Caco-2 (cell line): ENCODE measurements around the gene ODAD2. TPM values are rescaled to one million over a fixed set of nuclear protein-coding genes. Genes with fewer than 3 reads are reported as not detected.
"Not testable (repeated sequence)": the region's sequence is repeated elsewhere in the genome, so short reads cannot be mapped to it uniquely, and the experiment has no call there.

ENCODE experiments used
- BruUV-seq: library from RNA; stranded (reverse); fragments of 400-500 nt; replicated peaks from 2 replicates; lab custom pipeline; 2021; lab: Mats Ljungman, UMichigan
- CTCF ChIA-PET: fragments of 300-600 bp; sonication (Branson Sonifier 250); formaldehyde crosslinking; loops from one replicate; lab custom pipeline; 2022; ENCODE audit warnings: antibody characterized with exemption; lab: Charles Lee
- POLR2A ChIA-PET: fragments of 300-600 bp; sonication (Branson Sonifier 250); formaldehyde crosslinking; loops from one replicate; lab custom pipeline; 2022; ENCODE audit warnings: antibody characterized with exemption; lab: Charles Lee
- DNase-seq, 2 experiments: peaks; one replicate each; pipeline versions ENCODE4 v3.0.0 to v3.0.0-alpha.2; 2020 to 2022
- H3K27me3 ChIP-seq: replicated peaks from 2 replicates; pipeline ENCODE4 v1.6.0; 2011; ENCODE audit warnings: low read length; ENCODE audit not compliant: control insufficient read depth, insufficient read depth
- H3K36me3 ChIP-seq: 2 replicates; pipeline ENCODE4 v1.5.1; 2011; ENCODE audit warnings: low read length; ENCODE audit not compliant: control insufficient read depth, insufficient read depth
- H3K4me1 ChIP-seq: fragments of 250-450 bp; sonication (Bioruptor Pico); 2 replicates; pipeline ENCODE4 v1.5.1; 2020; ENCODE audit warnings: mild to moderate bottlenecking
- H3K4me3 ChIP-seq: 2 replicates; pipeline ENCODE4 v1.5.1; 2011; ENCODE audit warnings: low read depth, mild to moderate bottlenecking, control low read depth, low read length
- H3K9me3 ChIP-seq: fragments of 250-450 bp; sonication (Bioruptor Pico); 2 replicates; pipeline ENCODE4 v1.5.1; 2020; ENCODE audit warnings: mild to moderate bottlenecking, moderate library complexity
- H3K27ac Mint-ChIP-seq: one replicate; pipeline ENCODE4 v1.8.0; 2022; ENCODE audit warnings: mixed read lengths; ENCODE audit not compliant: unreplicated experiment
- H3K27me3 Mint-ChIP-seq: one replicate; pipeline ENCODE4 v1.8.0; 2022; ENCODE audit warnings: mixed read lengths; ENCODE audit not compliant: insufficient read depth, unreplicated experiment
- H3K36me3 Mint-ChIP-seq: one replicate; pipeline ENCODE4 v1.8.0; 2022; ENCODE audit warnings: mild to moderate bottlenecking, mixed read lengths; ENCODE audit not compliant: insufficient read depth, unreplicated experiment
- H3K4me1 Mint-ChIP-seq: one replicate; pipeline ENCODE4 v1.8.0; 2022; ENCODE audit warnings: low read depth, mixed read lengths; ENCODE audit not compliant: unreplicated experiment
- H3K4me3 Mint-ChIP-seq: one replicate; pipeline ENCODE4 v1.8.0; 2022; ENCODE audit warnings: mild to moderate bottlenecking, moderate library complexity, mixed read lengths; ENCODE audit not compliant: unreplicated experiment
- H3K9me3 Mint-ChIP-seq: one replicate; pipeline ENCODE4 v1.8.0; 2022; ENCODE audit warnings: mixed read lengths; ENCODE audit not compliant: unreplicated experiment
- CTCF ChIP-seq, 2 experiments: fragments of 200-600 bp in 1 of 2; IDR thresholded peaks; 1 replicate in 1 of 2; 2 replicates in 1 of 2; pipeline versions ENCODE4 v1.5.1 to v1.8.0; 2011 to 2022; ENCODE audit warnings: antibody characterized with exemption in 1 of 2, control low read depth in 1 of 2, inconsistent platforms in 1 of 2, low read depth in 1 of 2, low read length in 1 of 2, mild to moderate bottlenecking in 1 of 2, moderate library complexity in 1 of 2; ENCODE audit not compliant: insufficient read depth in 1 of 2, severe bottlenecking in 1 of 2, unreplicated experiment in 1 of 2
- intact Hi-C: fragments of 100-400 bp; cut with micrococcal nuclease; formaldehyde crosslinking; loops from one replicate; pipeline ENCODE4 v1.10.0; 2022; ENCODE audit not compliant: unreplicated experiment
- total RNA-seq: library from RNA; stranded (reverse); gene quantifications from 2 replicates; pipeline ENCODE4 v1.2.3, GENCODE V29; 2022

Gene ODAD2
- total RNA-seq, 1 experiment from 2014 or later = not detected

- peaks cover 16% of the 10 kb centered on the region for H3K27me3 Mint-ChIP-seq
- no peaks in the 10 kb centered on the region for H3K36me3 ChIP-seq
- no peak overlapping the region for H3K4me3 Mint-ChIP-seq
- H3K4me1 ChIP-seq = no peaks in the 10 kb centered on the region
- no peak overlapping the region for H3K4me3 ChIP-seq
- no peaks in the 10 kb centered on the region for H3K27me3 ChIP-seq
- no peaks in the 10 kb centered on the region for H3K9me3 Mint-ChIP-seq
- H3K36me3 Mint-ChIP-seq = no peaks in the 10 kb centered on the region
- DNase-seq = no peak
- H3K4me1 Mint-ChIP-seq = no peaks in the 10 kb centered on the region
- intact Hi-C loops = no loop called here
- ChIA-PET POLR2A (no interaction called here), CTCF (interaction anchor here (0.6 kb wide), 1 partner anchor 169 kb away, joined by 3 read pairs; no protein-coding TSS in a partner anchor)
- H3K9me3 ChIP-seq = no peaks in the 10 kb centered on the region
- no peak for TF ChIP-seq CTCF (IDR thresholded peaks at IDR 0.05; ENCODE audit: insufficient read depth in 1 of 2, low read depth in 1 of 2, low read length in 1 of 2, severe bottlenecking in 1 of 2, unreplicated experiment in 1 of 2)
- H3K27ac Mint-ChIP-seq = no peak overlapping the region
- BruUV-seq = no TSS peak
Measured at GRCh38 chr10:27911539-27911938, 87.3 kb downstream of the ODAD2 start.

DNA sequence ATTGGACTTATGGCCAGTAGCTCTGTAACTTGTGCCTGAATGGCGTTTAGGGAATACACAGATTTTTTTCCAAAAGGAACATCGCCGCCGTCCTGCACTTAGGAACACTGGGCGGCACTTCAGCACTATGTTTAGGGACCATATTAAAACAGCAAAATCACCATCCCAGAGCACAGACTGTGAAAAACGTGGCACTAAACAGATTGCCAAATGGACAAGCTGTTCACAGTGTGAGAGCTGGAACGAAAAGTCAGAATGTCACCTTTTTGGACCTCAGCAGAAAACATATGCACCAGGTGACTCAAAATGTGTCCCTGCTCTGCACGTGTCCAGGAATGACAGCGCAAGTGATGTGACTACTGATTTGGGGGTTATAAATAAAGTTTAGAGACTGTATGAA lies 87.9 kb downstream of the ODAD2 start:
- Mint-ChIP-seq H3K9me3 (no peaks in the 10 kb centered on the region), H3K4me3 (no peak overlapping the region), H3K27me3 (peaks cover 15% of the 10 kb centered on the region), H3K4me1 (no peaks in the 10 kb centered on the region), H3K36me3 (no peaks in the 10 kb centered on the region), H3K27ac (no peak overlapping the region)
- H3K4me3 ChIP-seq = no peak overlapping the region
- TF ChIP-seq CTCF (IDR thresholded peaks at IDR 0.05; ENCODE audit: insufficient read depth in 1 of 2, low read depth in 1 of 2, low read length in 1 of 2, severe bottlenecking in 1 of 2, unreplicated experiment in 1 of 2) = no peak
- no peak for DNase-seq
- H3K4me1 ChIP-seq = no peaks in the 10 kb centered on the region
- H3K36me3 ChIP-seq = no peaks in the 10 kb centered on the region
- BruUV-seq = no TSS peak
- POLR2A ChIA-PET = no interaction called here
- no peaks in the 10 kb centered on the region for H3K9me3 ChIP-seq
- intact Hi-C loops = no loop called here
- no peaks in the 10 kb centered on the region for H3K27me3 ChIP-seq
- CTCF ChIA-PET = no interaction called here

DNA sequence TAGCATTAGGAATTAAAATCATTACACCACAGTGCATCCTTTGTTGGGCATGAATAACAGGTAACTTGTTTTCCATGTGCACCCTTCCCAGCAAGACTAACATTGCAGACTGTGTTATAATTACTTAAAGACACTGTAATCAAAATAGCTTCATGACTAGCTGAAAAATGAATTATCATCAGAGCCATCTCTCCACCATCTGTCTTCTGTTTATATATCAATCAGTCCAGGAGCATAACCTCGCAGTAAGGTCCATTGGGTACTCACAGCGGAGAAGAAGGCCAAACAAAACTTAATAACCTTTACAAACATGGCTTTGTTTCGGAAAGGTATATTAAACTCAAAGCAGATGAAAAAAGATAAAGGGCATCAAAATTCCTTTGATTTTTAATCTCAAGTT lies 90.6 kb downstream of the ODAD2 start:
- Histone ChIP-seq H3K4me3 (no peak overlapping the region), H3K27me3 (no peaks in the 10 kb centered on the region), H3K36me3 (no peaks in the 10 kb centered on the region), H3K4me1 (no peaks in the 10 kb centered on the region), H3K9me3 (no peaks in the 10 kb centered on the region)
- Mint-ChIP-seq H3K36me3 (no peaks in the 10 kb centered on the region), H3K27me3 (peaks cover 13% of the 10 kb centered on the region), H3K4me3 (no peak overlapping the region), H3K9me3 (no peaks in the 10 kb centered on the region), H3K4me1 (no peaks in the 10 kb centered on the region), H3K27ac (no peak overlapping the region)
- no peak for TF ChIP-seq CTCF (IDR thresholded peaks at IDR 0.05; ENCODE audit: insufficient read depth in 1 of 2, low read depth in 1 of 2, low read length in 1 of 2, severe bottlenecking in 1 of 2, unreplicated experiment in 1 of 2)
- no TSS peak for BruUV-seq
- ChIA-PET POLR2A (no interaction called here), CTCF (no interaction called here)
- DNase-seq = no peak
- intact Hi-C loops = no loop called here

GRCh38 chr10:27899485-27899884 lies 99.4 kb downstream of the ODAD2 start:
- H3K27me3 Mint-ChIP-seq = peaks cover 15% of the 10 kb centered on the region
- peaks cover 10% of the 10 kb centered on the region for H3K9me3 Mint-ChIP-seq
- H3K4me1 ChIP-seq, H3K9me3 ChIP-seq, intact Hi-C loops, H3K27ac Mint-ChIP-seq, CTCF ChIA-PET, BruUV-seq, H3K4me1 Mint-ChIP-seq, H3K4me3 Mint-ChIP-seq, H3K27me3 ChIP-seq, POLR2A ChIA-PET, H3K36me3 Mint-ChIP-seq, H3K4me3 ChIP-seq, H3K36me3 ChIP-seq: not testable (repeated sequence)
- DNase-seq = peak; percentile 43 to 76
